H1 (cell line): ENCODE results near the gene OR6Q1.

Experiments
- CBX5 ChIP-seq: fragments of 300-800, 300-1000 bp; sonication (generic); IDR thresholded peaks from 2 replicates; pipeline ENCODE4 v1.7.1; 2016; ENCODE audit warnings: antibody characterized with exemption, low read length, low read depth
- CTCF ChIP-seq, 3 experiments: IDR thresholded peaks; 1 replicate in 2 of 3; 2 replicates in 1 of 3; pipeline versions ENCODE4 v1.5.1 to v1.6.1; 2011; ENCODE audit warnings: low read length in 3 of 3, mild to moderate bottlenecking in 3 of 3, inconsistent platforms in 2 of 3, low read depth in 1 of 3, moderate library complexity in 1 of 3; ENCODE audit not compliant: insufficient read depth in 1 of 3; ENCODE audit errors: control extremely low read depth in 1 of 3
- GABPA ChIP-seq: IDR thresholded peaks from 2 replicates; pipeline ENCODE4 v1.6.1; 2011; ENCODE audit warnings: mild to moderate bottlenecking, low read length, moderate library complexity, borderline replicate concordance; ENCODE audit not compliant: insufficient read depth
- HDAC6 ChIP-seq: IDR thresholded peaks from one replicate; pipeline ENCODE4 v1.7.1; 2012; ENCODE audit warnings: low read depth, mild to moderate bottlenecking, inconsistent platforms, low read length, moderate library complexity
- RBBP5 ChIP-seq: IDR thresholded peaks from 2 replicates; pipeline ENCODE4 v1.7.1; 2012; ENCODE audit warnings: low read depth, mild to moderate bottlenecking, inconsistent platforms, low read length, moderate library complexity, borderline replicate concordance

DNA sequence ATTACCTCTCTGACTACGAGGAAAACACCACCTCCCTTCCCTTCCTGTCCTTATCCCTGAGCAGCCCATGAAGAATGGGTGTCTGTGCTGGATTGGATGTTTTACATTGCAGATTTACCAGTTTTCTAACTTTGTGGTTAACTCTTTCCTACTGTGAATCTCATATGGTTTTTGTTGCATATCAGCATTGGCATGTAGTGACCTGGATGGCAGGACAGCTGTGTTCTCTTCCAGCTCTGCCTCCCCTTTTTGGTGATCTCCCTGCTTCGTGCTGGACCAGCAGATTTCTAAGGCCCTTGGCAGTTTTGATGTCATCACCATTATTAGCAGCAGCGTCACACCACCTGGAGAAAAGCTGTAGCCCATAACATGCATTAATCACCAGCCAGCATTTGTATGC, 26.7 kb downstream of the OR6Q1 start:
- TF ChIP-seq CBX5 (no peak), RBBP5 (no peak), CTCF (IDR thresholded peaks at IDR 0.05; ENCODE audit: control extremely low read depth in 1 of 3, insufficient read depth in 1 of 3, low read depth in 1 of 3, low read length in 3 of 3) (no peak), GABPA (no peak), HDAC6 (no peak)
